ENCODE results near the gene ADNP. TPM values are rescaled to one million over a fixed set of nuclear protein-coding genes. Genes with fewer than 3 reads are reported as not detected.

ADNP gene
- total and polyA plus RNA-seq, 2 experiments from 2014 or later: 95.0 to 106 TPM

GRCh38 chr20:50901301-50901700 lies 29.9 kb downstream of the ADNP start:
- H3K27me3 ChIP-seq (ENCODE audit: insufficient read depth): no peaks in the 10 kb centered on the region
- no peak overlapping the region for H3K4me3 ChIP-seq
- TF ChIP-seq POLR2AphosphoS5 (IDR thresholded peaks at IDR 0.05; ENCODE audit: low read depth) (no peak), ZNF331 (CRISPR knock-in tag; IDR thresholded peaks at IDR 0.05; ENCODE audit: low read depth) (no peak), CTCF (conservative IDR thresholded peaks at IDR 0.05; ENCODE audit: low read depth in 2 of 2) (no peak), STAT1 (IDR thresholded peaks at IDR 0.05; ENCODE audit: unreplicated experiment) (no peak), ZNF462 (CRISPR knock-in tag; IDR thresholded peaks at IDR 0.05) (no peak), JUNB (IDR thresholded peaks at IDR 0.05; ENCODE audit: unreplicated experiment) (no peak), EZH2 (IDR thresholded peaks at IDR 0.05; ENCODE audit: low read depth, unreplicated experiment) (no peak), NANOG (IDR thresholded peaks at IDR 0.05; ENCODE audit: borderline replicate concordance) (no peak), ETS1 (IDR thresholded peaks at IDR 0.05) (no peak), EZH2phosphoT487 (IDR thresholded peaks at IDR 0.05; ENCODE audit: unreplicated experiment) (no peak), REST (IDR thresholded peaks at IDR 0.05; ENCODE audit: unreplicated experiment) (no peak), ZNF114 (CRISPR knock-in tag; IDR thresholded peaks at IDR 0.05) (no peak)
- no peak for DNase-seq (ENCODE audit: low spot score)
- Mint-ChIP-seq H3K36me3 (ENCODE audit: low read depth) (peaks cover 83% of the 10 kb centered on the region), H3K4me3 (no peak overlapping the region), H3K27me3 (ENCODE audit: insufficient read depth, low read depth, poor library complexity) (peaks cover 8% of the 10 kb centered on the region), H3K4me1 (peaks cover 7% of the 10 kb centered on the region; the same call in 2 of the 3 replicates), H3K9me3 (no peaks in the 10 kb centered on the region), H3K27ac (no peak overlapping the region)
- no peak overlapping the region for H3K4me2 ChIP-seq
- peaks cover 74% of the 10 kb centered on the region for H4K20me1 ChIP-seq (replicated peaks; ENCODE audit: insufficient read depth)
- no peak overlapping the region for H3K27ac ChIP-seq (ENCODE audit: low read depth)
- H3K79me2 ChIP-seq (replicated peaks; ENCODE audit: insufficient read depth): peaks cover 100% of the 10 kb centered on the region
- H3K4me1 ChIP-seq (ENCODE audit: insufficient read depth): peaks cover 2% of the 10 kb centered on the region; the same call in 1 of the 2 replicates
- no peaks in the 10 kb centered on the region for H3F3A ChIP-seq (replicated peaks; ENCODE audit: low read depth)
- peaks cover 37% of the 10 kb centered on the region; the same call in 1 of the 2 replicates for H3K36me3 ChIP-seq (ENCODE audit: insufficient read depth)
- no peak overlapping the region for H2AFZ ChIP-seq
- no peak for ATAC-seq
- no peaks in the 10 kb centered on the region for H3K9me2 ChIP-seq (ENCODE audit: insufficient read depth)
